Measurements from ENCODE around the gene HIGD1B.

- TF ChIP-seq CTCF (IDR thresholded peaks at IDR 0.05; ENCODE audit: insufficient read depth, low read depth, low read length): no peak
- TF ChIP-seq EZH2 (IDR thresholded peaks at IDR 0.05; ENCODE audit: insufficient read depth, low read length): no peak
These were observed 39.9 kb upstream of the HIGD1B start for GRCh38 chr17:44807817-44808155.

Measured in astrocyte (in vitro differentiated cells and primary cell).